ENCODE results near the gene PTPRM.
"Not testable (repeated sequence)": the region's sequence is repeated elsewhere in the genome, so short reads cannot be mapped to it uniquely, and the experiment has no call there.

Gene PTPRM

GRCh38 chr18:7735196-7735595, 168.1 kb downstream of the PTPRM start:
- no peak overlapping the region for H3K4me2 ChIP-seq (ENCODE audit: low read depth, low read length, poor library complexity, severe bottlenecking)
- H3F3A ChIP-seq (ENCODE audit: insufficient read depth), result no peaks in the 10 kb centered on the region
- H2AFZ ChIP-seq (ENCODE audit: low read depth, low read length, severe bottlenecking), result no peak overlapping the region
- H3K9me2 ChIP-seq (replicated peaks; ENCODE audit: insufficient read depth, low read length), result no peaks in the 10 kb centered on the region
- H3K79me2 ChIP-seq (ENCODE audit: insufficient read depth, low read length), result no peaks in the 10 kb centered on the region
- no peaks in the 10 kb centered on the region for H3K27me3 ChIP-seq (ENCODE audit: low read length)
- no peak overlapping the region for H3K9ac ChIP-seq (ENCODE audit: low read length)
- no peaks in the 10 kb centered on the region for H4K20me1 ChIP-seq (ENCODE audit: low read depth, low read length)
- no peaks in the 10 kb centered on the region for H3K36me3 ChIP-seq (ENCODE audit: low read length)
- H3K27ac ChIP-seq (ENCODE audit: low read depth, low read length), result no peak overlapping the region
- no peak overlapping the region for H3K4me3 ChIP-seq (ENCODE audit: insufficient read depth, low read length, poor library complexity, severe bottlenecking)
- TF ChIP-seq EZH2phosphoT487 (conservative IDR thresholded peaks at IDR 0.05; ENCODE audit: low read length) (no peak), CTCF (IDR thresholded peaks at IDR 0.05; ENCODE audit: insufficient read depth, low read length, poor library complexity, severe bottlenecking) (no peak)
- no peaks in the 10 kb centered on the region for H3K9me3 ChIP-seq (ENCODE audit: insufficient read depth, low read length)

- Histone ChIP-seq H3K9ac (ENCODE audit: low read length) (no peak overlapping the region), H2AFZ (ENCODE audit: low read depth, low read length, severe bottlenecking) (no peak overlapping the region), H3F3A (ENCODE audit: insufficient read depth) (no peaks in the 10 kb centered on the region), H3K79me2 (ENCODE audit: insufficient read depth, low read length) (no peaks in the 10 kb centered on the region), H3K4me2 (ENCODE audit: low read depth, low read length, poor library complexity, severe bottlenecking) (no peak overlapping the region), H3K27me3 (ENCODE audit: low read length) (no peaks in the 10 kb centered on the region), H4K20me1 (ENCODE audit: low read depth, low read length) (no peaks in the 10 kb centered on the region), H3K9me2 (replicated peaks; ENCODE audit: insufficient read depth, low read length) (no peaks in the 10 kb centered on the region), H3K27ac (ENCODE audit: low read depth, low read length) (no peak overlapping the region), H3K9me3 (ENCODE audit: insufficient read depth, low read length) (no peaks in the 10 kb centered on the region), H3K36me3 (ENCODE audit: low read length) (no peaks in the 10 kb centered on the region), H3K4me3 (ENCODE audit: insufficient read depth, low read length, poor library complexity, severe bottlenecking) (no peak overlapping the region)
- TF ChIP-seq CTCF (IDR thresholded peaks at IDR 0.05; ENCODE audit: insufficient read depth, low read length, poor library complexity, severe bottlenecking), result no peak
- no peak for TF ChIP-seq EZH2phosphoT487 (conservative IDR thresholded peaks at IDR 0.05; ENCODE audit: low read length)
Measured at GRCh38 chr18:7735626-7736175, 168.6 kb downstream of the PTPRM start.

- H3K4me2 ChIP-seq (ENCODE audit: low read depth, low read length, poor library complexity, severe bottlenecking); H3K4me3 ChIP-seq (ENCODE audit: insufficient read depth, low read length, poor library complexity, severe bottlenecking); H4K20me1 ChIP-seq (ENCODE audit: low read depth, low read length); H3K9ac ChIP-seq (ENCODE audit: low read length); H3K36me3 ChIP-seq (ENCODE audit: low read length); H3K27me3 ChIP-seq (ENCODE audit: low read length); H3K27ac ChIP-seq (ENCODE audit: low read depth, low read length); H2AFZ ChIP-seq (ENCODE audit: low read depth, low read length, severe bottlenecking); H3K9me3 ChIP-seq (ENCODE audit: insufficient read depth, low read length); H3K79me2 ChIP-seq (ENCODE audit: insufficient read depth, low read length); H3K9me2 ChIP-seq (replicated peaks; ENCODE audit: insufficient read depth, low read length); H3F3A ChIP-seq (ENCODE audit: insufficient read depth): not testable (repeated sequence)
Measured at GRCh38 chr18:7736526-7736925, 169.4 kb downstream of the PTPRM start.

GRCh38 chr18:7737550-7737949, 170.4 kb downstream of the PTPRM start:
- Histone ChIP-seq H3K79me2 (ENCODE audit: insufficient read depth, low read length) (no peaks in the 10 kb centered on the region), H3K27me3 (ENCODE audit: low read length) (no peaks in the 10 kb centered on the region), H4K20me1 (ENCODE audit: low read depth, low read length) (no peaks in the 10 kb centered on the region), H3K9ac (ENCODE audit: low read length) (no peak overlapping the region), H3K4me3 (ENCODE audit: insufficient read depth, low read length, poor library complexity, severe bottlenecking) (no peak overlapping the region), H2AFZ (ENCODE audit: low read depth, low read length, severe bottlenecking) (no peak overlapping the region), H3K9me2 (replicated peaks; ENCODE audit: insufficient read depth, low read length) (no peaks in the 10 kb centered on the region), H3K36me3 (ENCODE audit: low read length) (no peaks in the 10 kb centered on the region), H3K27ac (ENCODE audit: low read depth, low read length) (no peak overlapping the region), H3K9me3 (ENCODE audit: insufficient read depth, low read length) (no peaks in the 10 kb centered on the region), H3K4me2 (ENCODE audit: low read depth, low read length, poor library complexity, severe bottlenecking) (no peak overlapping the region), H3F3A (ENCODE audit: insufficient read depth) (no peaks in the 10 kb centered on the region)
- TF ChIP-seq CTCF (IDR thresholded peaks at IDR 0.05; ENCODE audit: insufficient read depth, low read length, poor library complexity, severe bottlenecking) (no peak), EZH2phosphoT487 (conservative IDR thresholded peaks at IDR 0.05; ENCODE audit: low read length) (no peak)

Data from SU-DHL-6 (cell line).